Lung microvascular endothelial cell (primary cell): ENCODE results near the gene ADNP. TPM values are rescaled to one million over a fixed set of nuclear protein-coding genes. Genes with fewer than 3 reads are reported as not detected.

Experiments
- DNase-seq, 2 donors: peaks; one replicate each; pipeline versions ENCODE4 v3.0.0 to v3.0.0-alpha.2; 2010; ENCODE audit warnings: low read depth in 2 of 2
- total RNA-seq: library from RNA; depleted of rRNA; stranded (reverse); fragments of >200 nt; gene quantifications from 2 replicates; pipeline ENCODE4 v1.2.1, GENCODE V29; 2014

ADNP gene
- total RNA-seq, 1 donor from 2014 or later, result 24.8 TPM

GRCh38 chr20:50850721-50851286, 80.4 kb downstream of the ADNP start:
- no peak for DNase-seq

DNA sequence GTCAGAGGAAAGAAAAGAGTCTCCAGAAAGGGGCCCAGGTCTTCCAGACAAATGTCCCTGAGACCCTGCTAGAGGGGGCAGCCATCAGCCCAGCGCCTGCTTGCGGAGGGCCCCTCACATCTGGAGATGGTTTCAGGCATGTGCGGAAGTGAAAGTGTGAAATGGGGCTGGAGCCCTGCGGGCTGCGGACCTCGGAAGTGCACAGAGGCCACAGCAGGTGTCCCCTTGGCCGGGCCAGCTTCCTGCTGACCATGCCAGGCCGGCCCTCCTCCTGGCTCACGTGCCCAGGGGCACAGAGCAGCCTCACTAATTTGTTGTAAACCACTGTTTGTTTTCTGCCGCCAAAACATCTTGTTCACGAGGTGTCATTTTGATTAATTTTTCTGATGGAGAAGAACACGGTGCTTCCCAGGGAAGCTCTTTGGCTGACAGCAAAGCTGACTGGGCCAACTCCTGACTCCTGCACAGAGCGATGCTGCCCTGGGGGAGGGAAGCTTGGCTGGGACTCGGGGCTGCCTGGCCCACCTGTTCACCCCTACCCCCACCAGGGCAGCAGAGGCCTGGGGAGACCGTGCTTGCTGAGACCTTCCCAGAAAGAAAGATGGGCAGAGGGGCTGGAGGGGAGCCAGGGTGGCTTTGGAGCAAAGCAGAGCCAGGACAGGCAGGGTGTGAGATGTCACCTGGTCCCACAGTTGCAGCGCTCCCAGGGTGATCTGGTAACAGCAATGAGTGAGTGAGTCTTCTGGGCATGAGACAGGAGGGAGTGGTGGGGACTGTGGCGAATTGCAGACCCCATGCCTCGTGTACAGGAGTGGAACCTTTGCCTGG, 82.2 kb downstream of the ADNP start:
- no peak for DNase-seq

DNA sequence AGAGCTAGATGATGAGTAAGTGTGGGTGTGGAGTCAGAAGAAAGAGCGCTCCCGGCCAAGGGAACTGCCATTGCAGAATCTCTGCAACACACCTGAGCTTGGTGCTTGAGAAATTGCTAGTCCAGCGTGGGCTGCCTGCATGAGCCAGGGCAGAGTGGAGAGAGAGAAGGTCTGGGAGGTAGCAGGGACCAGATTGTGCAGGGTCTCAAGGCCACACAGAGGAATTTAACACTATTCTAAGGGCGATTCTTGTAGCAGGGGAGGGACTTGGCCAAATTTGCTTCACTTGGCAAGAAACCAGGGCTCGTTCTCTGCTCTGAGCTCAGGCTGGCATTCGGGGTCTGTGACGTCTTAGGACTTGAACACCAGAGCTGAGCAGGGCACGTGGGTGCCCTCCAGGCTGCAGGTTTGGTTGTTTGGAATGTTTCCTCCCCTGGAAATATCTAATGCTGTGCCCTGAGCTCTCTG, 82.9 kb downstream of the ADNP start:
- no peak for DNase-seq

DNA sequence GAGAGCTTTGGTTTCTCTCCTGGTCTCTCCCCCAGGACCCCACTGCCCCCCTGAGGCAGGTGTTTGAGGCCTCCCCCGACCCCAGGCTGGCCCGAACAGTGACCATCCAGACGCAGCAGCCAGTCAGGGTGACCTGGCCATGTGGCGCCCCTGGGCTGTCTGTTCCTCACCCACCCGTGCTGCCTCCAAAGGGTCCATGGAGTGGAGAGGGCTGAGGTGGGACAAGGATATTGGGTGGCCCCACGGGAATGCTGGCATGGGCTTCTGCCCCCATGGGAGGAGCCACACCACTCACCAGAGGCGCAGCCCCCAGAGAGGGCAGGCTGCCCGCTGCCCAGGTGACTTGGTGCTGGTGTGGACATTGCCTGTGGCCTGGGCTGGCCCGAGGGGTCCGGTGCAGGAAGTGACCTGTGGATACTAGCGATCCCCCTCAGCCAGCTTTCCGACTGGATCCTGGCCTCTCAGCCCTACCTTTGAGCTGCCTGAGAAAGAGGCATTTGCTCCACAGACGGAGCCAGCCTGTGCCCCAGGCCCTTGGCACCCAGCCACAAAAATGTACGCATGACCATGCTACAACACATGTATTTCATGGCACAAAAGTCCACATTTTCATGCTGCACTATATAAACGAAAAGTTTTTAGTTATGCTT, 85.5 kb downstream of the ADNP start:
- DNase-seq, result no peak

DNA sequence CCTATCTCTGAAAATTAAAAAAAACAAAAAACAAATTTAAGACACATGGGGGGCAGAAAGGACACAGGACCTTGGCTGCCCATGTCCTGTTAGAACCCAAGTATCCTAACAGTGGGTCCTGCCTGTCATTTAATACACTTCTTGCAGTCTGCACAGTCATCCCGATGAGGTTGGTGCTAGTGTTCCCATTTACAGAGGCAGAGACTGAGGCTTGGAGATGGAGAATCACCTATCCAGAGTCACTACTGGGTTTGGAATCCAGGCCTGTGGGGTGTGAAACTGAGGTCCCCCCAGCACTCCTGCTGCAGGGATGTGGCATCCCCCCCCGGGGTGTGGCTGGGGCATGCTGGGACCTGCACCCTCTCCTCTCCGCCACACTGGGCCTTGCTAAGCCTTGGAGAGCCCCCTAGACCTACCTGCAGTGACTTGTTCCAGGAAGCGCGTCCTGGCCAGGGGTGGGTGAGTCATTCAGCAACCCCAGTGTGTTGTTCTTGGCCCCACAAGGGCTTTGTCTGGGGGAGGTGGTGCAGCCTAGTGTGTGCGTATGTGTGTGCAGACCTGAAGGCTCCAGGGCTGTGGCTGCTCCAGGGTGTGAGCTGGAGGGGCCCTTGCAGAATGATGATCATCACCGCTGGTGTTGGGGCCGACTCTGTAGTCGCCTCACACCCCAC, 86.7 kb downstream of the ADNP start:
- peak; percentile 74 to 90 for DNase-seq

- no peak for DNase-seq
Observed at GRCh38 chr20:50843331-50844276, 87.6 kb downstream of the ADNP start.

- no peak for DNase-seq
Observed at GRCh38 chr20:50842821-50843220, 88.4 kb downstream of the ADNP start.

Other genes with a start within 250 kb of the ADNP start
- 0.20 TPM in 1 of 2 replicates, not detected in the other for gene RIPOR3, start 239.9 kb downstream of the ADNP start, total RNA-seq
- gene PARD6B, start 199.9 kb downstream of the ADNP start, total RNA-seq, result 0.20 and 0.22 TPM in 2 replicates
- 0.60 and 0.87 TPM in 2 replicates for gene BCAS4, start 136.4 kb downstream of the ADNP start, total RNA-seq
- gene DPM1, start 27.1 kb upstream of the ADNP start, total RNA-seq, result 41.6 and 43.3 TPM in 2 replicates
- 5.4 and 7.9 TPM in 2 replicates for gene MOCS3, start 27.4 kb upstream of the ADNP start, total RNA-seq
- 2.2 and 2.4 TPM in 2 replicates for gene KCNG1, start 91.7 kb upstream of the ADNP start, total RNA-seq